Epithelial cell of prostate (primary cell): Measurements from ENCODE around the gene PUM2.
A peak's percentile ranks its signal among the peaks of the same experiment; 100 is the strongest.
"Not testable (repeated sequence)": the region's sequence is repeated elsewhere in the genome, so short reads cannot be mapped to it uniquely, and the experiment has no call there.

Experiments
- DNase-seq: peaks from one replicate; pipeline ENCODE4 v3.0.0-alpha.2; 2011; ENCODE audit warnings: low read depth, low spot score
- H3K27ac ChIP-seq: fragments of 450-650 bp; 2 replicates; pipeline ENCODE4 v1.5.1; 2017; ENCODE audit warnings: mild to moderate bottlenecking

PUM2 gene

DNA sequence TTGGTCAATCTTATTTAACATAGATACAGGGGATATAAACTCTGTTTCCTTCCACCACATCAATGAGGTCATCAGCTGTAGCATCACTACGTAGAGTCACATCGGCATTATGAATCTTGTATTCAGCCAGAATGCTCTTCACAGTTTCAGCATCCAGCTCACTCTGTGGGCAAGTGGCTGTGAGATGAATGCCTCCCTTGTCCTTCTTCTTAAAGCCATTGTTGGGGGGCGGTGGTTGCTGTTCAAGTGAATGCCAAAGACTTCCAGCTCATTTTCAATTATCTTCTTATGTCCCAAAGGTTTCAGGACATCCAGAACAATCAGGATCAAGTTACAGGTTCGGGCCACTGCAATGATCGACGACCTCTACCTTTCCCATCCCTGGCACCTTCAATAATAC, 110.4 kb downstream of the PUM2 start:
- DNase-seq, H3K27ac ChIP-seq: not testable (repeated sequence)

GRCh38 chr2:20236496-20236895, 114.1 kb downstream of the PUM2 start:
- H3K27ac ChIP-seq: peak overlapping the region; percentile 100
- peak; percentile 83 for DNase-seq

GRCh38 chr2:20235655-20236305, 114.9 kb downstream of the PUM2 start:
- H3K27ac ChIP-seq: peak overlapping the region; percentile 100
- DNase-seq: peak; percentile 94

DNA sequence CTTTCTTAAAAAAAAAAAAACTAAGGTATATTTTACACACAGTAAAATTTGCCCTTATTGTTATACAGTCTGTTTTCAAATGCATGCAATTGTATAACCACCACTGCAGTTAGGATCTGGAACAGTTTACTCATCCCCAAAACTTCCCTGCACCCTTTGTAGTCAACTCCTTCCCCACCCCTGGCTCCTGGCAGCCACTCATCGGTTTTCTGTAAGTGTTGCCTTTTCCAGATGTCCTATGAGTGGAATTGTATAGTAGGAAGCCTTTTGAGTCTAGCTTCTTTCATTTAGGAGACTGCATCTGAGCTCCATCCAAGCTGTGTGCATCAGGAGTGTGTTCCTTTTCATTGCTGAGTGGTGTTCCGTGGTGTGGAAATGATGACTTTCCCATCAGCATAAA, 116.0 kb downstream of the PUM2 start:
- not testable (repeated sequence) for DNase-seq
- H3K27ac ChIP-seq: peak overlapping the region; percentile 100

DNA sequence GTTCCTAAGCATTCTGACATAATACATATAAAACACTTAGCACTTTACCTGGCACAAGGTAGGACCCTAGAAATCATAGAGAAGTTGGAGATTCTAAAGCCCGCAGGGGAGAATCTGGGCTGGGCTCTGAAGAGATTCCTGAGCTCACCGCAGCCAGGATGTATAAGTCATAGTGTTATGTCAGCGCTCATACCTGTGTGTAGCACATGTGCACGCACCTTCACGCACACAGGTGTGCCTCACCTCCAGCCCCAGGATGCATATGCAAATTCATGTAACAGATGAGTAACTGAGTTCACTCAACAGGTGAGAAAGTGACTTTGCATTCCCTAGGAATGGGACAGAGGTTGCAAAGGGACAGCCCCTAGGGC, 117.8 kb downstream of the PUM2 start:
- peak; percentile 99 for DNase-seq
- H3K27ac ChIP-seq: peak overlapping the region; percentile 100

DNA sequence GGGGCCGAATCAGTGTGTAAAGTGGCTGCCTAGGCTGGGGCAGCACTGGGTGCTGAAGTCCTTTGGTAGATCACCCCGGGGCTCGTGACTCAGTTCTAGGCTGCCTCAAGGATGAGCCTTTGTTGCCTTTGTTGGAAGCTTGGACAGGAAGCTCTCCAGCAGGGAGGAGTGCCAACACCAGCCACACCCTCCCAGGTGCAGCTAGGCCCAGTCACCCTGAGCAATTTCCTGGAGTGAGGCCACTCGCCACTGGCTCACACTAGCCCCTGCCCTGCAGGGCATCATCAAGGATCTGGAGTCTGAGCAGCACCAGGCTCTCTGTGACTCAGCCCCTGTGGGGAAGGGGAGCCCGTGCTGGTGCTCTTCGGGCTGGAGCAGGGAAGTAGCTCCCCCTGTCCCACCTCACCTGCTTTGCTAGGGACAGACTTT, 119.0 kb downstream of the PUM2 start:
- peak overlapping the region; percentile 100 for H3K27ac ChIP-seq
- DNase-seq: peak; percentile 99

DNA sequence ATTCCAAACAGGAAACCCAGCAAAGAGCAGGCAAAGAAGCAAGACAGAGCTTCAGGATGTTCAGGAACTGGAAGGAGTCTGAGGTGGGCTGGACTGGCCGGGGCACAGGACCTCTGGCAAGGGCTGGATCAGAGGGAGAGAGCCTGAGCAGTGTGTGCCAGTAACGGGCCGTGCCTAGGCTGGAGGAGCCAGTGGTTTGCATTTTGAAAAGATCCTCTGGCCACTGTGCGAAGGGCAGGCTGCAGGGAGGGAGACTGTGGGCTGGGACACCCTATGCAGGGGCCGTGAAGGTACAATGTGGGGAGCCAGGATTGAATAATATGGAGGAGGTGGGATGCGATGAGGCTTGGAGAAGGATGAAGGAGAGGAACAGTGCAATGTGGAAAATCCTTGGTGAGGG, 119.5 kb downstream of the PUM2 start:
- H3K27ac ChIP-seq: peak overlapping the region; percentile 100
- no peak for DNase-seq

- peak overlapping the region; percentile 100 for H3K27ac ChIP-seq
- DNase-seq: no peak
Measured at GRCh38 chr2:20230114-20230425, 120.6 kb downstream of the PUM2 start.

DNA sequence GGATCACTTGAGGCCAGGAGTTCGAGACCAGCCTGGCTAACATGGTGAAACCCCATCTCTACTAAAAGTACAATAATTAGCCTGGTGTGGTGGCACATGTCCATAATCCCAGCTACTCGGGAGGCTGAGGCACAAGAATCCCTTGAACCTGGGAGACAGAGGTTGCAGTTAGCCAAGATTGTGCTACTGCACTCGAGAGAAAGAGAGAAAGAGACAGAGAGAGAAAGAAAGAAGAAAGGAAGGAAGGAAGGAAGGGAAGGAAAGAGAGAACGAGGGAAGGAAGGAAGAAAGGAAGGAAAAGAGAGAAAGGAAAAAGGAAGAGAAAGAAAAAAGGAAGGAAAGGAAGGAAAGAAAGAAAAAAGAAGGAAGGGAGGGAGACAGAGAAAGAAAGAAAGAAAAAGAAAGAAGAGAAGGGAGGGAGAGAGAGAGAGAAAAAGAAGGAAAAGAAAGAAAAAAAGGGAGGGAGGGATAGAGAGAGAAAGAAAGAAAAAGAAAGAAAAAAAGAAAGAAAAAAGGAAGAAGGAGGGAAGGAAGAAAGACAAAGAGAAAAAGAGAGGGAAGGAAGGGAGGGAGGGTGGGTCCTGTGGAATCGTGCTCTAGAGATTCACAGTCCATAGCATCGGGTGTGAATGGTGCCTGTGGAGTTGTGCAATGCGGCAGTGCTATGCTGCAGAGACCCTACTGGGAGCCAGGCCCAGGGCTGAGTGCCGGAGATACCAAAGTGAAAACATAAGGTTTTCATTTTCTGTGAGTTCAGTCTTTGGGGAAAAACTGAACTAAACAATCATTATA, 121.1 kb downstream of the PUM2 start:
- H3K27ac ChIP-seq: no peak overlapping the region
- DNase-seq: no peak

GRCh38 chr2:20227894-20228505, 122.6 kb downstream of the PUM2 start:
- peak overlapping the region; percentile 99 for H3K27ac ChIP-seq
- no peak for DNase-seq

- H3K27ac ChIP-seq: peak overlapping the region; percentile 99
- DNase-seq: no peak
Measured at GRCh38 chr2:20226152-20226545, 124.5 kb downstream of the PUM2 start.

DNA sequence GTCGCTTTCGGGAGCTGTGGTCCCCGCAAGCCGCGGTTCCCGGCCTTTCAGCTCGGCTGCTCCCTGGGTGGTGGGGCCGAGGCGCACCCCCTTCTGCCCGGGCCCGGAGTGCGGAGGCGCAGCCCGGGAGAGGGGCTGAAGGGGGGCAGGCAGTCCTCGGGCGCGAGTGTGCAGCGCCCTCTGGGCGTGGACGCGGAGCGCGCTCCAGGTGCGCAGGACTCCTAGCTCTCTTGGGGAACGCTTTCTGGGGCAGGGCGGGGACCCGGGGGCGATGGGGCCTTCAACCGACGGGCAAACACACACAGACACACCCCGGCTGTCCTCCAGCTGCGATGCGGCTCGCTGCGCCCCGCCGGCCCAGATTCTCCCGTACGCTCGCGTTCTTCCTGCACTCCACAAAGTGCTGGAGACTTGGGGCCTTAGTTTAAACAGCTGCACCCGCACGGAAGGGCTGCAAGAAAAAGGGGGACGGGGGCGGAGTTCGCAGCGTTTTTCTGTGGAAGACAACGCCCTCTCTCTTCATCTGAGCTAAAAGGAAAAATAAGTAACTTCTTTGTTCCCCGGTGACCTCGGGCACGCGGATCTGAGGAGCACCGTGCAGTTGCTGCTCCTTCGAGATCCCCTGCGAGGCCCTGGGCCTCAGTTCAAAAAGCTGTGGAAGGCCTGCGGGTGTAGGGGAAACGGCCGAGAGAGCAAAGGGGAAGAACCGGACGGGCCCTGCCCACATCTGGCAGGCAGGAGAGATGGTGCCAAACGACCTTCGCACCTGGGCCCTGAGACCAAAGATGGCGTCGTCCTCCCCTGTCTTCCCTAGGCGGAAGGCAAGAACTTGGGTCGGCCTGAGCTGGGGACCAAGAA, 125.1 kb downstream of the PUM2 start:
- DNase-seq: no peak
- H3K27ac ChIP-seq: peak overlapping the region; percentile 99

GRCh38 chr2:20224716-20225293, 125.8 kb downstream of the PUM2 start, which contains the start of gene SDC1:
Gene SDC1, minus strand, starts transcription at chr2:20225130. Its CDS starts 263 bp downstream, at chr2:20224867.
- no peak for DNase-seq
- peak within 1 kb of the TSS; percentile 99 for H3K27ac ChIP-seq

GRCh38 chr2:20224164-20224715, 126.4 kb downstream of the PUM2 start:
- H3K27ac ChIP-seq: peak overlapping the region; percentile 99
- no peak for DNase-seq

DNA sequence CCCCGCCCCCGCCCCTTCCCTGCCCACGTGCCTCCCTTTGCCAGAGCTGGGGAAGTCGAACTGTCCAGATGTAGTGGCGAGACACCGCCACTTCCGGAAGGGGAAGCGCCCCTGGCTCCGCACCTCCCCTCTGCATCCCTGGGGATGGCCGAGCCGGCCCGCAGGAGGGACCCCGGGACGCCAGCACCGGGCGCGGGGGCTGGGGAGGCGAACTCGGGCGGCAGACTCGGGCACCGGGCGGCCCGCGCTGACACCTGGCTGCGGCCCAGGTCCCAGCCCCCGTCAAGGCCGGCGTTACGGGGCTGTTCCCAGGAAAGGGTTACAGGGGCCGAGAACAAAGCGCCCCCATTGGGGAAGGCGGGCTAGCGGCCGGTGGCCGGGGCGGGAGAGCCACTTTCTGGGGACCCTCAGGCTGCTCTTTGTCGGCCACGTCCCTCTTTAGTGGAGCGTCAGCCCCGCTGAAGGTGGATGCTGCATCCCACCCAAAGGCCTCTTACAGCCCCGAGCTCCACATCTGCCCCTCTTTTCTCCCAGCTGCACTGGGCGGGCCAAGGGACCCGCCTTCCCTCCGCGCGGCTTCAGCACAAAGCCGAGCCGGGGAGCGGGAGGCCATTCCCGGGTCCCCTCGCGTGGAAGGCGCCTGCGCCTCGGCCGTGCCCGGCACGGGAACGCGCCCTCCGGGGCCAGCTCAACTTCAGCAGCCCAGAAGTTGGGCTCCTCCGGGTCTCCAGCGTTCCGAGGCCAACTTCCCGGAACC, 127.1 kb downstream of the PUM2 start:
- H3K27ac ChIP-seq: peak overlapping the region; percentile 99
- no peak for DNase-seq

- peak overlapping the region; percentile 99 for H3K27ac ChIP-seq
- DNase-seq: no peak
Measured at GRCh38 chr2:20222769-20223406, 127.8 kb downstream of the PUM2 start.

DNA sequence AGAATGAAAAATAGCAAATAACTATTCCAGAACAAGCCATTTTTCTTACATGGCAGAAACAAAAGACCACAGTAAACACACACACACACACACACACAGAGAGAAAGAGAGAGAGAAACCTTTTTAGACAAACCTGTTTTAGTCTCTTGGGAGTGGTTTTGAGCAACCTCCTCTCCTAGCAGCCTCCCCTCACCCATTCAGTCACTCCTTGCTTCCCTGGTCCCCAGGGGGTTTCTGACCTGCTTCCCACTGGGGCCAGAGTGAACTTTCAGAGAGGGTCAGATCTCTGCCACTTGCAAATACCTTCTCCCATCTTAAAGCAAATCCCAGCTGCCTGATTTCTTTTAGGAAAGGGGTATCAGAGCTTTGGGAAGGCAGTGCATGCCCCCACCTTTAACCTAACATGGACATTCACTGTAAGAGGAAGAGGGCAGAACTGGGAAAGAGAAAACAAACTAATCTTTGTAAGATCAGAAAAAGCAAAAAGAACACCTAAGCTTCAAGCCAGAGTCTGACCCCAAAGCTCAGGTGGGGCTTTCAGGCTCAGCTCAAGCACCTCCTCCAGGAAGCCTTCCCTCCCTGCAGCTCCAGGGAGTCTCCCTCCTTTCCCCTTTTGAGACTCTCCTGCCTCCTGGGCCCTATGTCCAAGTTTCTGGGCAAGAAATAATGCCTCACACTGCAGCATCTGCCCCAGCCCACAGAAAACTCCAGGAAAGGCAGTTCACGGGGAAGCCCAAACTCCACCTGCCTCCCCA, 128.5 kb downstream of the PUM2 start:
- no peak for DNase-seq
- peak overlapping the region; percentile 99 for H3K27ac ChIP-seq

DNA sequence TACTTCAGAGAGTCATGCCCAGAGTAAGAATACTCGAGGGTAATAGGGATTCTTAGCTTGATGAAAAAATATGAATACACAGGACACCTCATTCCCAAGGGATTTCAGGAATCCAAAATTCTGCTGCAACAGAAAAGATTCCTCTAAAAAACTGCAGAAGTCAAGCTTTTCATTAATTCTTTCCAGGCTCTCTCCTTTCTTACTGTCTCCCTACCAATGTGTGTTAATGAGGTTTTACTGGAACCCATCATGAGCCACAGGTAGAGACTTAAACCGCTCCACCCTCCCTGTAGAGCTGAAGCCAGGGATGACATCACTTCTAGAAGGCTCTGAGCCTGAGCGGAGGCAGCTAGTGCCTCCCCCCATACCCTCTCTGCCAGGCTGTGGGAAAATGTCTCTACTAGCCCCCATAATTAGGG, 129.1 kb downstream of the PUM2 start:
- H3K27ac ChIP-seq: peak overlapping the region; percentile 99
- no peak for DNase-seq
